Lower leg skin (tissue), 3 donors: Measurements from ENCODE around the gene GRHL1.

ENCODE experiments used
- CTCF ChIP-seq, 3 donors: fragments of 450-650 bp; IDR thresholded peaks; one replicate each; pipeline ENCODE4 v1.5.1; 2016; ENCODE audit warnings: antibody characterized with exemption in 3 of 3, mild to moderate bottlenecking in 3 of 3, moderate library complexity in 2 of 3
- POLR2A ChIP-seq, 2 donors: fragments of 450-650 bp; IDR thresholded peaks; one replicate each; pipeline ENCODE4 v1.6.1; 2016 to 2017; ENCODE audit warnings: antibody characterized with exemption in 2 of 2, mild to moderate bottlenecking in 1 of 2, moderate library complexity in 1 of 2

GRCh38 chr2:9990736-9991135, 39.2 kb downstream of the GRHL1 start:
- TF ChIP-seq POLR2A (IDR thresholded peaks at IDR 0.05) (no peak), CTCF (IDR thresholded peaks at IDR 0.05) (no peak)
